ENCODE data around the gene CORO7.
"Not testable (repeated sequence)": the region's sequence is repeated elsewhere in the genome, so short reads cannot be mapped to it uniquely, and the experiment has no call there.

Gene CORO7

GRCh38 chr16:4399001-4399730, 17.2 kb downstream of the CORO7 start:
- DNase-seq = no peak

GRCh38 chr16:4395055-4395726, 21.2 kb downstream of the CORO7 start:
- DNase-seq = no peak

GRCh38 chr16:4393850-4394249, 22.5 kb downstream of the CORO7 start:
- not testable (repeated sequence) for DNase-seq

GRCh38 chr16:4393240-4393600, 23.2 kb downstream of the CORO7 start:
- DNase-seq = no peak

- DNase-seq = no peak
These were observed 23.8 kb downstream of the CORO7 start for GRCh38 chr16:4392382-4393239.

GRCh38 chr16:4391631-4392381, 24.6 kb downstream of the CORO7 start:
- no peak for DNase-seq

GRCh38 chr16:4390266-4391260, 25.8 kb downstream of the CORO7 start:
- DNase-seq = no peak

- DNase-seq = no peak
These were observed 27.1 kb downstream of the CORO7 start for GRCh38 chr16:4389051-4389955.

- DNase-seq = no peak
These were observed 27.9 kb downstream of the CORO7 start for GRCh38 chr16:4388271-4389021.

- no peak for DNase-seq
These were observed 28.6 kb downstream of the CORO7 start for GRCh38 chr16:4387781-4388180.

GRCh38 chr16:4386951-4387565, 29.3 kb downstream of the CORO7 start:
- no peak for DNase-seq

GRCh38 chr16:4386451-4386805, 30.0 kb downstream of the CORO7 start:
- no peak for DNase-seq

- no peak for DNase-seq
These were observed 30.5 kb downstream of the CORO7 start for GRCh38 chr16:4385789-4386450.

- no peak for DNase-seq
These were observed 31.2 kb downstream of the CORO7 start for GRCh38 chr16:4385066-4385788.

- DNase-seq = no peak
These were observed 31.9 kb downstream of the CORO7 start for GRCh38 chr16:4384509-4384942.

GRCh38 chr16:4383591-4384444, 32.6 kb downstream of the CORO7 start:
- no peak for DNase-seq

- no peak for DNase-seq
These were observed 33.5 kb downstream of the CORO7 start for GRCh38 chr16:4382795-4383357.
